Thymus (tissue), 11 donors: ENCODE measurements around the gene TULP3. TPM values are rescaled to one million over a fixed set of nuclear protein-coding genes. Genes with fewer than 3 reads are reported as not detected.

Experiments used
- DNase-seq, 9 donors: peaks; one replicate each; pipeline ENCODE4 v3.0.0-alpha.2; 2013; ENCODE audit warnings: low spot score in 9 of 9, low read depth in 6 of 9, missing footprints in 1 of 9
- H3K27ac ChIP-seq, 2 donors: one replicate each; pipeline ENCODE4 v1.5.1; 2013; ENCODE audit warnings: control low read depth in 1 of 2, low read depth in 1 of 2, low read length in 1 of 2, mild to moderate bottlenecking in 1 of 2, moderate library complexity in 1 of 2
- H3K27me3 ChIP-seq, 2 donors: one replicate each; pipeline ENCODE4 v1.5.1; 2013; ENCODE audit warnings: low read length in 1 of 2; ENCODE audit not compliant: control insufficient read depth in 2 of 2, insufficient read depth in 1 of 2
- H3K36me3 ChIP-seq, 2 donors: one replicate each; pipeline ENCODE4 v1.5.1; 2013; ENCODE audit warnings: low read length in 1 of 2, mild to moderate bottlenecking in 1 of 2, moderate library complexity in 1 of 2; ENCODE audit not compliant: control insufficient read depth in 2 of 2, insufficient read depth in 2 of 2
- H3K4me1 ChIP-seq, 2 donors: one replicate each; pipeline ENCODE4 v1.5.1; 2013; ENCODE audit warnings: low read length in 2 of 2; ENCODE audit not compliant: control insufficient read depth in 2 of 2, insufficient read depth in 2 of 2
- H3K4me3 ChIP-seq, 2 donors: one replicate each; pipeline ENCODE4 v1.5.1; 2013; ENCODE audit warnings: low read length in 2 of 2, control low read depth in 1 of 2, mild to moderate bottlenecking in 1 of 2
- H3K9me3 ChIP-seq, 2 donors: one replicate each; pipeline ENCODE4 v1.5.1; 2013; ENCODE audit warnings: low read length in 1 of 2, mild to moderate bottlenecking in 1 of 2; ENCODE audit not compliant: control insufficient read depth in 2 of 2, insufficient read depth in 1 of 2
- WGBS: extraction: QIAGEN DNeasy Blood & Tissue Kit; methylation state at CpG from one replicate; pipeline ENCODE4 v1.1.7; 2013; 5-methylcytosine and 5-hydroxymethylcytosine counted together
- polyA plus RNA-seq: library from polyadenylated mRNA; stranded (reverse); fragments of 200-250 nt; gene quantifications from one replicate; pipeline ENCODE4 v1.2.3, GENCODE V29; 2013
- total RNA-seq: library from RNA; stranded (reverse); fragments of 120-200 nt; gene quantifications from one replicate; pipeline ENCODE4 v1.2.4, GENCODE V29; 2013
- donor health status: healthy.

The TULP3 gene
- total and polyA plus RNA-seq, 2 donors = 10.3 to 10.5 TPM

DNA sequence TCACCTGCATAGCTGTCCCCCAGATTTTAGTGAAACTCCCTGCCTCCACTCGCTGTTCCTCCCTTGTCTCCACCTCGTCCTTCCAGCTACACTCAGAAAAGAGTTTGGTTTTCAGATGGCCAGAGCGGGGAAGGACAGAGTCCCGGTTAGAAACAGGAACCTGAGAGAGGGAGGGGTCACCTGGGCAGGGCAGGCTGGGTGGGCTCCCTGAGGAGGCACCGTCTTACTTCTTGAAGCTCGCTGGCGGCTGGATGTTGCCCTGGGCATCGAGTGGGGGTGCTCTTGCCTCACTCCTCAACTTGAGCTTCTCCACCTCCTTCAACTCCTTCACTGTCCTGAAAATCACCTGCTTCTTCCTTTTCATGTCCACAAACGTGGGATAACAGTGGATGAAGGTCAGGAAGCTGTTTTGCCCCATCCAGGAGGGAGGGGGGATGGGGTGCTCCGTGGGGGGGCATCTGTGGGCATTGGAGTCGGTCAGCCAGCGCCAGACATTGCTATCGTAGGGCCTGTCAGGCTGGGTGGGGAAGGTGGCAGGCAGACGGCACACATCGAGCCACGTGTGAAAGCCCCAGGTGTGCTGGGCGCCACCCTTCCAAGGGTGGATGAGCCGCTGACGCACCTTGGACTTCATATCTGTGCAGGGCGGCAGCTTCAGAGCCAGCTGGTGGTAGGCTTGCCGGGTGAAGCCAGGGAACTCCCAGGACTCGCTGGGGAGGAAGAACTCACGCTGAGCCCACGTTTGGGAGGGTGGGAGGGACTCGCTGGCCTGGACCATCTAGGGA, 35.8 kb upstream of the TULP3 start:
- DNase-seq = no peak
- H3K4me3 ChIP-seq = no peak overlapping the region
- H3K4me1 ChIP-seq = no peaks in the 10 kb centered on the region
- peaks cover 29 to 33% of the 10 kb centered on the region in 2 donors for H3K36me3 ChIP-seq
- WGBS = 94% methylated on average over 25 of the region's 25 CpGs
- no peaks in the 10 kb centered on the region for H3K27me3 ChIP-seq
- H3K27ac ChIP-seq = no peak overlapping the region
- no peaks in the 10 kb centered on the region for H3K9me3 ChIP-seq

DNA sequence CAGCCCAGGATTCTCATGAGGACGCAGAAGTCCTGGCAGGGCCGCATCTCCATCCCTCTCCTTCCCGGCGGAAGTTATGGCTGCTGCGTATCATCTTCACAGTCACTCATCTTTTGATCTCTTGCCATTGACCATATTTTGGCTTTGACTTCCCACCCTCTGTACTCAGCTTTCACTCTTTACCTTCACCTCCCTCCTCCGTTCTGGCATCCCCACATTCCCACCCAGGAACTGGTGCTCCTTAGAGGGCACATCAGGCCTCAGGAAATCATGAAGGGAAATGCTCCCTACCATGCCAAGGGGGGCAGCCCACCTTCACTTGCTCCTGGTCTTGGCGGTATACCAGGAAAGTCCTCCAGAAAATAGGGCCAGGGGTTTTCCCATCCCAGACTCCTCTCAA, 35.1 kb upstream of the TULP3 start:
- no peaks in the 10 kb centered on the region for H3K27me3 ChIP-seq
- DNase-seq = no peak
- 94% methylated on average over 7 of the region's 7 CpGs for WGBS
- H3K4me1 ChIP-seq = no peaks in the 10 kb centered on the region
- no peak overlapping the region for H3K27ac ChIP-seq
- peaks cover 32 to 38% of the 10 kb centered on the region in 2 donors for H3K36me3 ChIP-seq
- H3K9me3 ChIP-seq = no peaks in the 10 kb centered on the region
- no peak overlapping the region for H3K4me3 ChIP-seq

DNA sequence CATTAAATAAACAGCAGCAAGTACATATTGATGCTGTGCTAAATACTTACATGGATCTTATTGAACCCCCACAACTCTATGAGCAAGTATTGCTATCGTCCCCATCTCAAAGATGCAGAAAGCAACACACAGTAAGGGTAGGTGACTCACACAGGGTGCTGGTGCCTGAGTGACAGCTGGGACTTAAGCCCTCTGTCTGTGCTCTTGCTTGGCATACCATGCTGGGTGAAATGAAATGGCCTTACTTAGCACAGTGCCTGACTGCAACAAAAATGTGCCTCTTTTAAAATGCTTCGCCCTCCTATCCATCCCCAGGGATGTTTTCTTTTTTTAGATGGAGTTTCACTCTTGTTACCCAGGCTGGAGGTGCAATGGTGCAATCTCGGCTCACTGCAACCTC, 34.6 kb upstream of the TULP3 start:
- 92% methylated on average over 3 of the region's 3 CpGs for WGBS
- Histone ChIP-seq H3K27ac (no peak overlapping the region), H3K4me3 (no peak overlapping the region), H3K9me3 (no peaks in the 10 kb centered on the region), H3K27me3 (no peaks in the 10 kb centered on the region), H3K36me3 (peaks cover 32 to 38% of the 10 kb centered on the region in 2 donors), H3K4me1 (no peaks in the 10 kb centered on the region)
- DNase-seq = no peak

DNA sequence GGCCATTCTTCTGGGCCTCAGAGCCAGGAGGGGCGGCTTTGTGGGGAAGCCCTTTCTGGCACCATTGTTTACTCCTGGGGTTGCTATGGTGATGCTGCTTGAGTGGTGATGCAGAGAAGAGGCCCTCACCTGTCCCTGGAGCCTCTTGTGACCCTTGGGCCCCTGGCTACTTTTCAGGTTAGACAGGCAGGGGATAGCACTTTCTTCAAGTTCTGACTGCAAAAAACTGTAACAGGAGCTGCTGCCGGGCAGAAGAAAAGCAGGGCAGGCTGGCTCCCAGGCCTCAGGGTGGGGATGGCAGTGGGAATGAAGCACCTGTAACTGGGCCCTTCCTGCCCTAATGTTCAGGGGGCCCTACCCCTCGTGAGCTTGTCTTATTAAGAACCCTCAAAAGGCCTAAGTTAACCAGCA, 33.7 kb upstream of the TULP3 start, which contains the start of gene TEX52:
Gene TEX52, minus strand, starts transcription at position 19 of the 411 bp plus-strand sequence. Its CDS starts 13 bp downstream, at position 6.
- Histone ChIP-seq H3K4me3 (no peak within 1 kb of the TSS), H3K9me3 (no peaks in the 10 kb centered on the region), H3K4me1 (no peaks in the 10 kb centered on the region), H3K27me3 (no peaks in the 10 kb centered on the region), H3K27ac (no peak within 1 kb of the TSS), H3K36me3 (peaks cover 32 to 43% of the 10 kb centered on the region in 2 donors)
- no peak for DNase-seq
- WGBS = over 99% methylated on average over 3 of the region's 3 CpGs

DNA sequence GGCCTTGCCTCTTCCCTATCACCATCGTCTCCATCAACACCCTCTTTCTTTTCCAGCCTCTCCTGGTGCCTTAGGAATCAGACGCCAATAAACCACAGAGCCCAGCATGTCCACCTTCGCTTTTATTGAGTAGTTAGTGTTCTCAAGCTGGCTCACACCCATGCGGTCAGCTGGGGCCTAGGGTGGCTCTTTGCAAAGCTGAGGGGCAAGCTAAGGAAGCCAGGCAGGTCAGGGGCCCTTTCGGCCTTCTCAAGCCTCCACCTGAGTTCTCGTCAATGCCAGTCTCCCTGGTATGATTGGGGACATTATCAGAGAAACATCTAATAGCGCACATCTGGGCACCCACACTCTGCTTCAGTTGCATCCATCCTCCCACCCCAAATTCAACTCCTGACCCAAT, 33.1 kb upstream of the TULP3 start:
- Histone ChIP-seq H3K4me3 (no peak overlapping the region), H3K9me3 (no peaks in the 10 kb centered on the region), H3K27me3 (no peaks in the 10 kb centered on the region), H3K36me3 (peaks cover 34 to 48% of the 10 kb centered on the region in 2 donors), H3K27ac (no peak overlapping the region), H3K4me1 (no peaks in the 10 kb centered on the region)
- WGBS = 97% methylated on average over 7 of the region's 7 CpGs
- DNase-seq = no peak

DNA sequence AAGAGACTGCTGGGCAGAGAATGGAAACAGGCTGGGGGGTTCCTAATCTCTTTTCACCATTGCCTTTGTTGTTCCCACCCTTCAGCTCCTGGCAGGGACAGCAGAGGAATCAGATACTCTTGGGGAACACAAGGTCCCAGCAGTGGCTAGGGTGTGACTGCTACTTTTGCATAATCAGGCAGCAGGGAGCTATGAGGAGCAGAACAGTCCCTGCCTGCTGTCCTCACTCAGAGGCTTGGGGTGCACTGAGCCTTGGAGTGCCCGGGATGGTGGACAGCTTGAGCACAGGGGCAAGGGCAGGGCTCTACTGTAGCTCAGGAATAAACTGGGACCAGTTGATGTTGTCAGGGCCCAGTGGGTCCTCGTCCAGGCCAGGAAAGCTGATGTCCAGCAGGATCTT, 32.4 kb upstream of the TULP3 start:
- H3K9me3 ChIP-seq = no peaks in the 10 kb centered on the region
- 98% methylated on average over 2 of the region's 2 CpGs for WGBS
- H3K36me3 ChIP-seq = peaks cover 42 to 55% of the 10 kb centered on the region in 2 donors

DNA sequence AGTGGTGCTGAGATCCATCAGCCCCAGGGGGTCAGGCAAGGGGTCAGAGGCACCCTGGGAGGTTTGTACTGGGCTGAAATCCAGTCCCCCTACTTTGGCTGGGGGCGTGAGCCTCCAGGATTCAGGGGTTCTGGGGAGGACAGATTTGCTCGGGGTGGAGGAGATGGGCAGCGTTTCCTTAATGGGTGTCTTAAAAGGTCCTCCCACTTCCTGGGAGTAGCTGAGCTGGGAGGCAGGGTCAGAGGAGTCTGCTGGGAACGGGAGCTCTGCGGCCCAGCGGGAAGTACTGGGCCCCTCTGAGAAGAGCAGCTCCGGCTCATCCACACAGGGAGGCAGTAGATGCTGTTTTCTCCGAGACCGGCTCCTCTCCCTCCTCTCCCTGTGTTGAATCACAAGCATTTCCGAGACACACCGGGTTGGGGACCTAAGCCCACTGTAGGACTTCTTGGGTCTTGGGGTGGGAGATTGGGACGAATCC, 31.7 kb upstream of the TULP3 start:
- H3K27ac ChIP-seq = no peak overlapping the region
- H3K9me3 ChIP-seq = no peaks in the 10 kb centered on the region
- H3K4me1 ChIP-seq = no peaks in the 10 kb centered on the region
- no peak overlapping the region for H3K4me3 ChIP-seq
- WGBS = 96% methylated on average over 12 of the region's 12 CpGs
- no peaks in the 10 kb centered on the region for H3K27me3 ChIP-seq
- no peak for DNase-seq
- H3K36me3 ChIP-seq = peaks cover 47 to 60% of the 10 kb centered on the region in 2 donors

More for the DNA sequence above, 32.4 kb upstream of the TULP3 start:
- H3K4me3 ChIP-seq = no peak overlapping the region
- H3K27ac ChIP-seq = no peak overlapping the region
- DNase-seq = no peak
- no peaks in the 10 kb centered on the region for H3K27me3 ChIP-seq
- H3K4me1 ChIP-seq = no peaks in the 10 kb centered on the region

DNA sequence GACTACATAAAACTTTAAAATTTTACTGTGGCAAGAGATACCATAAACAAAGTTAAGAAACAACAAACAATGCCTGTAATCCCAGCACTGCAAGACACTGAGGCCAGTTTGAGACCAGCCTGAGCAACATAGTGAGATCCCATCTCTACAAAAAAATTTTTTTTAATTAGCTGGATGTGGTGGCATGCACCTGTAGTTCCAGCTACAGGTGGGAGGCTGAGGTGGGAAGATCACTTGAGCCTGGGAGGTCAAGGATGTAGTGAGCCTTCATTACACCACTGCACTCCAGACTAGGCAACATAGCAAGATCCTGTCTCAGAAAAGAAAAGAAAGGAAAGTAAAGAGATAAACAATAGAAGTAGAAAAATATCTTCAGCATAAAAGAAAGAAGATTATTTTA, 30.5 kb upstream of the TULP3 start:
- Histone ChIP-seq H3K27ac (no peak overlapping the region), H3K4me1 (no peaks in the 10 kb centered on the region), H3K27me3 (no peaks in the 10 kb centered on the region), H3K9me3 (no peaks in the 10 kb centered on the region), H3K36me3 (peaks cover 59 to 72% of the 10 kb centered on the region in 2 donors), H3K4me3 (no peak overlapping the region)
- DNase-seq = no peak

DNA sequence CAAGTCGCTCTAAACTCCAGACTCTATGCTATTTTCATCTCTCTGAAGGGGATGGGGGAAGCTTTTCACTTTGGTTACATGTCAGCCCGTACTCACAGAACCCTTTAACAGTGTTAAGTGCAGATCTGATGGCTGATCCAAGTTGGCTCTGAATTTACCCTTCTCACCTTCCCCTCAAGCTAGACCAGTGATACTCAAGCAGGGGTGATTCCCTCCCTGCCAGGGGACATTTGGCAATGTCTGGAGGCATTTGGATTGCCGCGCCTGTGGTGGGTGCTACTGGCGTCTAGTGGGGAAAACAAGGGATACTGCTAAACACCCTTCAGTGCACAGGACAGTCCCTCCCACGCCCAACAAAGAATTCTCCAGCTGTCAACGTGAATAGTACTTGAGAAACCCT, 27.8 kb upstream of the TULP3 start:
- H3K36me3 ChIP-seq = peaks cover 68 to 77% of the 10 kb centered on the region in 2 donors
- no peak for DNase-seq
- H3K27me3 ChIP-seq = no peaks in the 10 kb centered on the region
- H3K9me3 ChIP-seq = no peaks in the 10 kb centered on the region
- no peak overlapping the region for H3K4me3 ChIP-seq
- no peak overlapping the region for H3K27ac ChIP-seq
- H3K4me1 ChIP-seq = no peaks in the 10 kb centered on the region
- 97% methylated on average over 7 of the region's 7 CpGs for WGBS
